ENCODE data around the gene CSNK1A1.

GRCh38 chr5:149551227-149552037, at the start of gene CSNK1A1:
- TF ChIP-seq CTCF (IDR thresholded peaks at IDR 0.05) (peak; percentile 72 to 91 (median 90)), POLR2A (IDR thresholded peaks at IDR 0.05) (peak; percentile 76 to 92), EP300 (IDR thresholded peaks at IDR 0.05) (peak; percentile 92 to 99)
